ENCODE measurements around the gene SIK1.

DNA sequence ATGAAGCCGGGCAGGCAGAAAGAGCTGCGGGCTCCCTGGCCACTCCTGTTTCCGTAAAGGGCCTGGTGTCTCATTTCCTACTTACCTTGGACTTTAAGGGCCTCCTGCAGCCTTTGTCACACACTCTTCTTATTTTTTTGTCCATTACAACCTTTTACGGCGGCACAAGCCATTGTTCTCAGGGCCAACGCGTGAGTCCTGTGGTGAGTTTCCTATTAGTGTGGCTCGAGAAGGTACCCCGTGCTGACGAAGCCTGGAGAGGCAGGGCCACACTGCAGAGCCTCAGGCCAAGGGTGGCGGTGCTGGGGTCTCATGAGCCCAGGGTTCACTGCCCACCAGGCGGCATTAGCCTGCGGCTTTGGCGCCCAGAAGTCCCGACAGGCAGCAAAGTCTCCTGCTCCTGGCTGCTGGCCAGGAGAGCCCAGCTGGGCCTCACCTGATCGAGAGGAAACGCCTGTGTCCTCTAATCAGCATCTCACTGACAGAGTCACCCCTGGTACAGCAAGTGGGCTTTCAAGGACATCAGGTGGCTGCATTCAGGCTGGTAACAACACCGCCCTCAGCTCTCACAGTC lies 62.0 kb downstream of the SIK1 start:
- TF ChIP-seq, protein P1, sequence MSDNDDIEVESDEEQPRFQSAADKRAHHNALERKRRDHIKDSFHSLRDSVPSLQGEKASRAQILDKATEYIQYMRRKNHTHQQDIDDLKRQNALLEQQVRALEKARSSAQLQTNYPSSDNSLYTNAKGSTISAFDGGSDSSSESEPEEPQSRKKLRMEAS (IDR thresholded peaks at IDR 0.05; ENCODE audit: insufficient read depth, insufficient read length), result no peak
- no peak for TF ChIP-seq POLR2A (IDR thresholded peaks at IDR 0.05; ENCODE audit: low read depth, low read length)
- TF ChIP-seq EZH2 (IDR thresholded peaks at IDR 0.05; ENCODE audit: borderline replicate concordance, low read depth, low read length, severe bottlenecking), result no peak
- TF ChIP-seq, protein P2, sequence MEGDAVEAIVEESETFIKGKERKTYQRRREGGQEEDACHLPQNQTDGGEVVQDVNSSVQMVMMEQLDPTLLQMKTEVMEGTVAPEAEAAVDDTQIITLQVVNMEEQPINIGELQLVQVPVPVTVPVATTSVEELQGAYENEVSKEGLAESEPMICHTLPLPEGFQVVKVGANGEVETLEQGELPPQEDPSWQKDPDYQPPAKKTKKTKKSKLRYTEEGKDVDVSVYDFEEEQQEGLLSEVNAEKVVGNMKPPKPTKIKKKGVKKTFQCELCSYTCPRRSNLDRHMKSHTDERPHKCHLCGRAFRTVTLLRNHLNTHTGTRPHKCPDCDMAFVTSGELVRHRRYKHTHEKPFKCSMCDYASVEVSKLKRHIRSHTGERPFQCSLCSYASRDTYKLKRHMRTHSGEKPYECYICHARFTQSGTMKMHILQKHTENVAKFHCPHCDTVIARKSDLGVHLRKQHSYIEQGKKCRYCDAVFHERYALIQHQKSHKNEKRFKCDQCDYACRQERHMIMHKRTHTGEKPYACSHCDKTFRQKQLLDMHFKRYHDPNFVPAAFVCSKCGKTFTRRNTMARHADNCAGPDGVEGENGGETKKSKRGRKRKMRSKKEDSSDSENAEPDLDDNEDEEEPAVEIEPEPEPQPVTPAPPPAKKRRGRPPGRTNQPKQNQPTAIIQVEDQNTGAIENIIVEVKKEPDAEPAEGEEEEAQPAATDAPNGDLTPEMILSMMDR (IDR thresholded peaks at IDR 0.05; ENCODE audit: extremely low read depth in 1 of 2, insufficient read depth in 1 of 2, low read depth in 1 of 2, low read length in 2 of 2), result no peak

Data from endothelial cell of umbilical vein (primary cell).